GM18505 (cell line): ENCODE results near the gene DCP2.

Source experiments
- ATAC-seq: cut with Tn5 transposase; IDR thresholded peaks from one replicate; pipeline ENCODE4 v1.9.1; 2021; ENCODE audit not compliant: unreplicated experiment
- POLR2A ChIP-seq: IDR thresholded peaks from 4 replicates; pipeline ENCODE4 v1.6.1; 2011; ENCODE audit warnings: borderline replicate concordance; ENCODE audit not compliant: insufficient read depth, insufficient read length; ENCODE audit errors: extremely low read depth

The DCP2 gene

DNA sequence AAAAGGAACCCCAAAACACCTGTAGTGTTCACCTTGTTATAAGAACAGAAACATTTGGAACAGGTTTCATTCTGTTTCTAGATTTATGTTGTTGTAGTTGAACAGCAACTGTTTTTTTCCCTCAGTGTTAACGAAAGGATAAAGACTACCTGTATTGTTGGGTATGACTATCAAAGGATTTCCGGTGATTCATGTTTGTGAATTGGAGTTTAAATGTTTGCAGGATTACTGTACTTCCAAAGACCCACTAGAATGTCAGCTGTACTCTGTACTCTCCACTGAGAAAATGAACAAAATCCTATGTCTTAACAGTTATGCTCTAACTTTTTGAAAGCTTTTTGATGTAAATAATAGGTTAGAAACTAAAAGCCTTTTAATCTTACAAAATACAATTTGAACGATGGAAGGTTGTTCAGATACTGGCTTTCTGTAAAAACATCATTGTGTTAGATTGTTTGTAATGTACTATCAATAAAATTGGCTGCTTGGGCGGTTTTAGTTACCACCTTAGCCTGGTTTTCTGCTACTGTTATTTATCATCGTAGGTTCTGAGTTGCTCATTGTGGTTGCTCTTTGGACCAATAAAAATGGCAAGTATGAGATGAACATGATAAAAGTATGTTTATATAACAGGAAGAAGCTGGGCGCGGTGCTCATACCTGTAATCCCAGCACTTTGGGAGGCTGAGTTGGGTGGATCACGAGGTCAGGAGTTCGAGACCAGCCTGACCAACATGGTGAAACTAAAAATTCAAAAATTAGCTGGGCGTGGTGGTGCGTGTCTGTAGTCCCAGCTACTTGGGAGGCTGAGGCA lies 44.1 kb downstream of the DCP2 start:
- TF ChIP-seq POLR2A = no peak
- no peak for ATAC-seq

GRCh38 chr5:113022661-113023060 lies 46.1 kb downstream of the DCP2 start:
- ATAC-seq = peak; percentile 74
- no peak for TF ChIP-seq POLR2A

GRCh38 chr5:113024076-113024697 lies 47.6 kb downstream of the DCP2 start:
- ATAC-seq = no peak

DNA sequence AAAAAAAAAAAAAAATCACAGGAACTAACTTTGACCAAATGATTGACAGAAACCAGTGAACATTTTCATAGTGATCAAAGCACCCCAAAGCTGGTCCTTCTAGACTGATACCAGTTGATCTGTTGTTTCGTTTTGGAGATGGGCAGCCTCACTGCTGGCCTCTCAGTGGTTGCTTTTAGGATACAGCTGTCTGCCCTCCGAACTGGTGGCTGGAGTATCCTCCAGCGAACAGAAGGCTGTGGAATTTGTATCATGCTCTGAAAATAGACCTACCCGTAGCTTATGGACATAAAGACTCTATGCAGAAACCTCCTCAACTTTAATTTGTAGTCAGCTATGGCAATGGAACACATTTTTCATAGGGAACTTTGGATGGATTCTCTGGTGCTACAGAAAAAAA lies 49.0 kb downstream of the DCP2 start:
- no peak for TF ChIP-seq POLR2A
- no peak for ATAC-seq

More at GRCh38 chr5:113024076-113024697, 47.6 kb downstream of the DCP2 start:
- TF ChIP-seq POLR2A = no peak

GRCh38 chr5:113026211-113026610 lies 49.6 kb downstream of the DCP2 start:
- ATAC-seq = no peak

DNA sequence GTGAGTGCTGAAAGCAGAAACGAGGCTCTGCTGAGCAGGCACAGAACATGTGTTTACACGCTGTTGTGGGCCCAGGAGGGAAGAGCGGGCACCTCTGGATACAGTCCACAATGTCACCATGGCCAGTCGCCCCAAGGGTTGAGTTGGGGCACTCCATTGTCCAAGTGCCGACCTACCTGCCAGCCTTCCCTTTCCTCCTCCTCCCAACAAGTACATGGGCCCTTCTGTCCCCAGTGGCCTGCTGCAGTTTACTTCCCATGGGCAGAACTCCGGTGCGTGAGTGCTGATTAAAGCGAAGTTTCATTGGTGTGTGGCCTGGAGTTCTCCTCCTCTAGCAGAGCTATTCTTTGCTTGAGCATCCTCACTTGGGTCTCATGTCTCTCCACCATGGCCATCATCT lies 50.4 kb downstream of the DCP2 start:
- ATAC-seq = no peak
- TF ChIP-seq POLR2A = no peak

More at GRCh38 chr5:113026211-113026610, 49.6 kb downstream of the DCP2 start:
- TF ChIP-seq POLR2A = no peak

DNA sequence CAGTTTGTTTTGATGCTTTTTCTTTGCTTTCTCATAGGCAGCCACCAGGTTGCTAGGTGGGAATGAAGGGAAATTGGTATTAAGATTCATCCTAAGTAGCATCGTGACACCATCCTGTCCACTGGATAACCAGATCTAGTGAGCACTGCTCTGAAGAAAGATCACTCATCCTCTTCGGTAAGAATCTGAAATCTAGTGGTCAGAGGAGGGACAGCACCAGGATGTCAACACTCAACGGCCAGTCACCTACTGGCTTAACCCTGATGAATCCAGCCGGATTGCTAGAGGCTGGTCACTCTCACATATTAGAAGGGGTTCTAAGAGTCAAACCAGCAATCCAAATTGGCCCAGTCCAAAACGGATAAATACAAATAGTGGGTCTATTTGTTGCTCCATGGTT lies 50.8 kb downstream of the DCP2 start:
- no peak for ATAC-seq
- TF ChIP-seq POLR2A = no peak

- ATAC-seq = no peak
- TF ChIP-seq POLR2A = no peak
Measured at GRCh38 chr5:113029614-113030013, 53.0 kb downstream of the DCP2 start.

DNA sequence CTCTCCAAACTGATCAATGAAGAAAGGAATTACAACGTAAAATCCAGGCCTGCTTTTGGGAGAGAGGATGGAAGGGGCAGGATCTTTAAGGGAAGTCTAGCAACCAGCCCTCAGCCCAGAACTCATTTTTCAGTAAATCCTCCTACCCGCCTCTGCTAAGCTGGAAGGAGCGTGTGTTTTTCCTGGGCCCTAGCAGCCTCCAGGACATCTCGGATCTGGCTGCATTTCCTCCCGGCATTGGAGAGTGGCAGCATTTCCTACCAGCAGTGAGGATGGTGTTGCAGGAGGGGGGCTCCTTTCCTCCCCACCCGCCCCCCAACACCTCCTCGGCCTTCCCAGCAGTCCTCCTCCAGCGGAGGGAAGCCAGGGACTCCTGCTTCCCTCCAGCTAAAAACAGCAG lies 54.5 kb downstream of the DCP2 start:
- no peak for TF ChIP-seq POLR2A
- no peak for ATAC-seq

- TF ChIP-seq POLR2A = no peak
- ATAC-seq = no peak
Measured at GRCh38 chr5:113031557-113031956, 55.0 kb downstream of the DCP2 start.

GRCh38 chr5:113034182-113034773 lies 57.7 kb downstream of the DCP2 start:
- no peak for ATAC-seq

DNA sequence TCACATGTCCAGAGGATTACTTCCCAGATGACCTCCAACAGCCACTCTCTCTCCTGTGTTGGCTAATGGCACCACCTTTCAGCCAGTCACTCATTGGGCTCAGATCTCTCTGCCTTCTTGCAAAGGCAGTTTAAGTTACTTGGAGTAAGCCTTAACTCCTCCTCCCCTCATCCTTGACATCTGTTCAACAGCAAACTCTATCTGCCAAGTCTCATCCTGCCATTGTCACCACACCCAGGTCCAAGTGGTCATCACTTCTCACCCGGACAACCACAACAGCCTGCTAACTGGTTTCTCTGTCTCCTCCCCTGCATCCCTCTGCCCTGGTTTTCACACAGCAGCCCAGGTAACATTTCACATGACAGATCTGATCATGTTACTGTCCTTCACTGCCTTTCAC lies 58.5 kb downstream of the DCP2 start:
- no peak for TF ChIP-seq POLR2A
- ATAC-seq = no peak

More at GRCh38 chr5:113034182-113034773, 57.7 kb downstream of the DCP2 start:
- no peak for TF ChIP-seq POLR2A

- no peak for ATAC-seq
- no peak for TF ChIP-seq POLR2A
Measured at GRCh38 chr5:113036321-113036720, 59.7 kb downstream of the DCP2 start.

DNA sequence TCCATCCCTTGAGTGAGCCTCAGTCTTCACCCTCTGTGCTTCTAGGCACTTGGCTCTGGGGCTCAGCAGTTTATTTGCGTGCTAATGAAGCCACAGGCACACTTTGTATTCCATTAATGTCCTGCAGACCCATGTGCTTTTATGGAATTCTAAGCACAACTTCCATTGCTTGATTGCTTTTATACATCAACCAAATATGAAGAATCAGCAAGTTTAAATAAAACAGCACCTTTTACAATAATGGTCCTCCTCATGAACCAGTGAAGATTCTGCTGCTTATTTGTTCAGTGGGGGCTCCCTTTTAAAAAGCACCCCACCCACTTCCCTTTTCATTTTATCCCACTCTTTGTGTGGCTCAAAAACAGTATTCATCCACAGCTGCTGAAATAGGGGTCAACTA lies 60.2 kb downstream of the DCP2 start:
- no peak for TF ChIP-seq POLR2A
- ATAC-seq = no peak

DNA sequence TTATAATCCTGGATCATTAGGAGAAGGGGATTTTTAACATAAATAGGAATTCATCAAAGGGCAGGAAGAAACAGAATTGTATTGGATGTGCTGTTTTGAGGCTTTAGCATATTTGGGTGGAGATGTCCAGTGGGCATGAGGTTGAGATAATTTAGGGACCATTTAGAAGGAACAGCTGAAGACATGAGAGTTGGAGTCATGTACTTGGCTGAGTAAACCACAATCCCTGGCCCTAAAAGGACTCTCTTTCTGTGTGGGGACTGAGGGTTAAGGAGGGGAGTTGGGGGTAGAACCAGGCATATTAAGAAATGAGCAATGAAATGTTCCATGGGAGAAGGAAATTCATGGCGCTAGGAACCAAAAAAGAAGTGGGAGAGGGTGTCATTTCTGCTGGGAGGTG lies 61.5 kb downstream of the DCP2 start:
- no peak for ATAC-seq
- no peak for TF ChIP-seq POLR2A

GRCh38 chr5:113038714-113039113 lies 62.1 kb downstream of the DCP2 start:
- TF ChIP-seq POLR2A = no peak
- no peak for ATAC-seq
